Iris pigment epithelial cell (primary cell): Measurements from ENCODE around the gene CDC42BPA.

Source experiments
- DNase-seq: peaks from one replicate; pipeline ENCODE4 v3.0.0-alpha.2; 2011; ENCODE audit warnings: low read depth

CDC42BPA gene

GRCh38 chr1:226978432-226979114 is 339.7 kb downstream of the CDC42BPA start:
- DNase-seq, result no peak

- no peak for DNase-seq
These were observed 340.5 kb downstream of the CDC42BPA start for GRCh38 chr1:226977643-226978431.

GRCh38 chr1:226976978-226977642 is 341.2 kb downstream of the CDC42BPA start:
- no peak for DNase-seq

GRCh38 chr1:226976276-226976977 is 341.9 kb downstream of the CDC42BPA start:
- no peak for DNase-seq

- no peak for DNase-seq
These were observed 342.7 kb downstream of the CDC42BPA start for GRCh38 chr1:226975259-226976250.

- DNase-seq, result no peak
These were observed 343.6 kb downstream of the CDC42BPA start for GRCh38 chr1:226974544-226975258.

GRCh38 chr1:226973898-226974543 is 344.3 kb downstream of the CDC42BPA start:
- DNase-seq, result peak; percentile 64

GRCh38 chr1:226973371-226973897 is 344.9 kb downstream of the CDC42BPA start:
- no peak for DNase-seq

- no peak for DNase-seq
These were observed 345.4 kb downstream of the CDC42BPA start for GRCh38 chr1:226972931-226973330.

- DNase-seq, result no peak
These were observed 346.5 kb downstream of the CDC42BPA start for GRCh38 chr1:226971765-226972164.

GRCh38 chr1:226967665-226968064 is 350.6 kb downstream of the CDC42BPA start:
- DNase-seq, result peak; percentile 73

- no peak for DNase-seq
These were observed 351.6 kb downstream of the CDC42BPA start for GRCh38 chr1:226966683-226967082.

GRCh38 chr1:226965581-226966440 is 352.5 kb downstream of the CDC42BPA start:
- no peak for DNase-seq

- no peak for DNase-seq
These were observed 353.4 kb downstream of the CDC42BPA start for GRCh38 chr1:226964611-226965486.

GRCh38 chr1:226964068-226964425 is 354.2 kb downstream of the CDC42BPA start:
- DNase-seq, result no peak

GRCh38 chr1:226962421-226963391 is 355.6 kb downstream of the CDC42BPA start:
- DNase-seq, result no peak
